GM18502 (cell line): ENCODE results near the gene ANKH.

ENCODE experiments used
- ATAC-seq: cut with Tn5 transposase; IDR thresholded peaks from one replicate; pipeline ENCODE4 v1.9.1; 2021; ENCODE audit warnings: mild to moderate bottlenecking; ENCODE audit not compliant: unreplicated experiment, poor library complexity

Gene ANKH

GRCh38 chr5:14700478-14701436 is 170.8 kb downstream of the ANKH start:
- no peak for ATAC-seq

- ATAC-seq = no peak
These were observed 171.7 kb downstream of the ANKH start for GRCh38 chr5:14699807-14700400.

GRCh38 chr5:14699159-14699558 is 172.4 kb downstream of the ANKH start:
- ATAC-seq = no peak

GRCh38 chr5:14698495-14698894 is 173.1 kb downstream of the ANKH start:
- no peak for ATAC-seq

GRCh38 chr5:14696851-14697250 is 174.7 kb downstream of the ANKH start:
- ATAC-seq = no peak

GRCh38 chr5:14696057-14696456 is 175.5 kb downstream of the ANKH start:
- no peak for ATAC-seq

- ATAC-seq = no peak
These were observed 176.4 kb downstream of the ANKH start for GRCh38 chr5:14695152-14695551.

- no peak for ATAC-seq
These were observed 178.5 kb downstream of the ANKH start for GRCh38 chr5:14693070-14693469.

GRCh38 chr5:14687023-14687665 is 184.4 kb downstream of the ANKH start:
- no peak for ATAC-seq

GRCh38 chr5:14686517-14686916 is 185.1 kb downstream of the ANKH start:
- no peak for ATAC-seq

- peak; percentile 95 for ATAC-seq
These were observed 185.8 kb downstream of the ANKH start for GRCh38 chr5:14685757-14686156.

GRCh38 chr5:14684757-14685156 is 186.8 kb downstream of the ANKH start:
- ATAC-seq = no peak

GRCh38 chr5:14683906-14684455 is 187.6 kb downstream of the ANKH start:
- ATAC-seq = no peak

GRCh38 chr5:14681236-14681752 is 190.3 kb downstream of the ANKH start:
- no peak for ATAC-seq

GRCh38 chr5:14679595-14679994 is 192.0 kb downstream of the ANKH start:
- no peak for ATAC-seq

GRCh38 chr5:14678773-14679334 is 192.7 kb downstream of the ANKH start:
- peak; percentile 17 for ATAC-seq

- ATAC-seq = peak; percentile 47
These were observed 195.3 kb downstream of the ANKH start for GRCh38 chr5:14676320-14676719.

- ATAC-seq = peak; percentile 58
These were observed 195.7 kb downstream of the ANKH start for GRCh38 chr5:14675865-14676300.

- ATAC-seq = no peak
These were observed 196.4 kb downstream of the ANKH start for GRCh38 chr5:14674983-14675854.
